A549 (cell line): ENCODE results near the gene HLA-DQB1. TPM values are rescaled to one million over a fixed set of nuclear protein-coding genes. Genes with fewer than 3 reads are reported as not detected.

Experiments used
- ATAC-seq, 2 experiments: fragments of 200-7000 bp in 1 of 2; fragments of >200 bp in 1 of 2; cut with Nextera tagmentation in 1 of 2; cut with Tn5 transposase in 1 of 2; 3 replicates each; pipeline versions ENCODE4 v1.8.0 to v1.9.1; 2018 to 2020; ENCODE audit warnings: mild to moderate bottlenecking in 1 of 2, moderate library complexity in 1 of 2
- CTCF ChIA-PET: fragments of 300-600 bp; sonication (Branson Sonifier 250); formaldehyde crosslinking; extraction: SDS; loops from one replicate; lab custom pipeline; 2021; ENCODE audit warnings: antibody characterized with exemption, inconsistent platforms; lab: Yijun Ruan, JAX
- POLR2A ChIA-PET: fragments of 350-600 bp; formaldehyde crosslinking; extraction: SDS; loops from one replicate; lab custom pipeline; 2021; ENCODE audit warnings: antibody characterized with exemption, inconsistent platforms; lab: Yijun Ruan, JAX
- DNase-seq, 2 experiments: peaks; one replicate each; pipeline versions ENCODE4 v3.0.0 to v3.0.0-alpha.2; 2011 to 2016; ENCODE audit warnings: low read depth in 1 of 2, low spot score in 1 of 2
- FAIRE-seq: peaks from 2 replicates; lab custom pipeline; 2011; peaks lifted over from hg19 to GRCh38; lab: Jason Lieb, UNC
- H3K27ac ChIP-seq, 2 experiments: fragments of >200 bp; sonication (Bioruptor Twin); formaldehyde crosslinking; 3 replicates each; pipeline ENCODE4 v1.5.1; 2016 to 2017
- H3K4me1 ChIP-seq: fragments of >200 bp; sonication (Bioruptor Twin); formaldehyde crosslinking; 3 replicates; pipeline ENCODE4 v1.6.1; 2016
- H3K4me2 ChIP-seq: fragments of >200 bp; sonication (Bioruptor Twin); formaldehyde crosslinking; 3 replicates; pipeline ENCODE4 v1.6.1; 2016
- H3K4me3 ChIP-seq: fragments of >200 bp; sonication (Bioruptor Twin); formaldehyde crosslinking; 3 replicates; pipeline ENCODE4 v1.5.1; 2016
- H3K9me3 ChIP-seq: fragments of >200 bp; sonication (Bioruptor Twin); formaldehyde crosslinking; 3 replicates; pipeline ENCODE4 v1.6.1; 2016
- ATOH8 ChIP-seq: fragments of 250-450 bp; sonication (Bioruptor Pico); IDR thresholded peaks from 2 replicates; pipeline ENCODE4 v1.5.0; 2020; ENCODE audit warnings: low read depth, mild to moderate bottlenecking, moderate library complexity
- BHLHE40 ChIP-seq: IDR thresholded peaks from 2 replicates; pipeline ENCODE4 v1.6.1; 2012; ENCODE audit warnings: low read depth, low read length, inconsistent platforms
- CBX8 ChIP-seq: fragments of 200-600 bp; sonication (generic); IDR thresholded peaks from 2 replicates; pipeline ENCODE4 v1.6.1; 2016
- CEBPB ChIP-seq, 2 experiments: fragments of >200 bp in 1 of 2; sonication (Bioruptor Twin) in 1 of 2; formaldehyde crosslinking in 1 of 2; IDR thresholded peaks; 2 replicates each; pipeline ENCODE4 v1.6.1; 2012 to 2016
- CTCF ChIP-seq: fragments of >200 bp; sonication (Bioruptor Twin); formaldehyde crosslinking; IDR thresholded peaks from 3 replicates; pipeline ENCODE4 v1.5.1; 2016
- EHMT2 ChIP-seq: fragments of 200-600 bp; sonication (generic); IDR thresholded peaks from 2 replicates; pipeline ENCODE4 v1.6.1; 2016; ENCODE audit warnings: antibody characterized with exemption, low read depth, mild to moderate bottlenecking, moderate library complexity
- FOSL2 ChIP-seq, 2 experiments: fragments of 450-650 bp in 1 of 2; fragments of >200 bp in 1 of 2; sonication (Bioruptor Twin) in 1 of 2; formaldehyde crosslinking; IDR thresholded peaks; 2 replicates each; pipeline versions ENCODE4 v1.5.0 to v1.6.1; 2016 to 2020; ENCODE audit warnings: mild to moderate bottlenecking in 1 of 2, moderate library complexity in 1 of 2
- HES2 ChIP-seq: fragments of >200 bp; sonication (Bioruptor Twin); formaldehyde crosslinking; IDR thresholded peaks from 2 replicates; pipeline ENCODE4 v1.6.1; 2016
- HEYL ChIP-seq: fragments of 250-450 bp; sonication (Bioruptor Pico); IDR thresholded peaks from 2 replicates; pipeline ENCODE4 v1.8.0; 2021; ENCODE audit warnings: mild to moderate bottlenecking, moderate library complexity
- HOXA7 ChIP-seq: fragments of 250-450 bp; sonication (Bioruptor Pico); IDR thresholded peaks from 2 replicates; pipeline ENCODE4 v1.5.0; 2020; ENCODE audit warnings: mild to moderate bottlenecking, moderate library complexity
- HOXB13 ChIP-seq: fragments of 250-450 bp; sonication (Bioruptor Pico); IDR thresholded peaks from 2 replicates; pipeline ENCODE4 v1.5.0; 2020; ENCODE audit warnings: low read depth, mild to moderate bottlenecking, moderate library complexity
- HOXB5 ChIP-seq: fragments of 250-450 bp; sonication (Bioruptor Pico); IDR thresholded peaks from 2 replicates; pipeline ENCODE4 v1.5.0; 2020; ENCODE audit warnings: mild to moderate bottlenecking, moderate library complexity
- JUNB ChIP-seq: fragments of >200 bp; sonication (Bioruptor Twin); formaldehyde crosslinking; IDR thresholded peaks from 2 replicates; pipeline ENCODE4 v1.6.1; 2016
- KDM1A ChIP-seq: fragments of 200-600 bp; sonication (generic); IDR thresholded peaks from 2 replicates; pipeline ENCODE4 v1.6.1; 2016; ENCODE audit warnings: low read depth, mild to moderate bottlenecking
- MAFK ChIP-seq: fragments of 450-650 bp; IDR thresholded peaks from 2 replicates; pipeline ENCODE4 v1.6.1; 2014; ENCODE audit not compliant: partially characterized antibody
- MAX ChIP-seq: IDR thresholded peaks from 2 replicates; pipeline ENCODE4 v1.6.1; 2012
- MAZ ChIP-seq: fragments of 150-350 bp; IDR thresholded peaks from 2 replicates; pipeline ENCODE4 v1.6.1; 2014; ENCODE audit warnings: antibody characterized with exemption, low read depth, low read length, borderline replicate concordance
- MYC ChIP-seq: IDR thresholded peaks from 2 replicates; pipeline ENCODE4 v1.6.1; 2012; ENCODE audit warnings: mild to moderate bottlenecking, inconsistent platforms, low read length, improper control_type of control experiment, borderline replicate concordance
- NR3C1 ChIP-seq: fragments of >200 bp; sonication (Bioruptor Twin); formaldehyde crosslinking; IDR thresholded peaks from 3 replicates; pipeline ENCODE4 v1.6.1; 2017
- RNF2 ChIP-seq: fragments of 200-600 bp; sonication (generic); IDR thresholded peaks from 2 replicates; pipeline ENCODE4 v1.6.1; 2016; ENCODE audit warnings: low read depth, mild to moderate bottlenecking, antibody characterized with exemption, moderate library complexity, borderline replicate concordance
- SREBF2 ChIP-seq: fragments of 450-650 bp; IDR thresholded peaks from 2 replicates; pipeline ENCODE4 v1.6.1; 2014; ENCODE audit warnings: mild to moderate bottlenecking, moderate library complexity
- TFCP2L1 ChIP-seq: fragments of 250-450 bp; sonication (Bioruptor Pico); IDR thresholded peaks from 2 replicates; pipeline ENCODE4 v1.5.0; 2021; ENCODE audit warnings: mild to moderate bottlenecking
- TP53 ChIP-seq: fragments of 250-450 bp; sonication (Bioruptor Pico); IDR thresholded peaks from 2 replicates; pipeline ENCODE4 v1.5.0; 2021; ENCODE audit warnings: mild to moderate bottlenecking, moderate library complexity
- ZSCAN20 ChIP-seq: fragments of 250-450 bp; sonication (Bioruptor Pico); IDR thresholded peaks from 2 replicates; pipeline ENCODE4 v1.8.0; 2022; ENCODE audit warnings: mild to moderate bottlenecking, moderate library complexity
- WGBS: methylation state at CpG from one replicate; pipeline ENCODE4 v1.1.6; 2017; ENCODE audit errors: missing lambda C conversion rate; 5-methylcytosine and 5-hydroxymethylcytosine counted together
- polyA plus RNA-seq, 4 experiments: library from polyadenylated mRNA; depleted of rRNA in 3 of 4; stranded (reverse); fragments of >200 nt; fragmentation: RNase III in 1 of 4; extraction: RNeasy Plus Mini Kit Qiagen cat#74134 plus additional on column Dnase treatment in 1 of 4; gene quantifications; 2 replicates in 3 of 4; 3 replicates in 1 of 4; pipeline ENCODE4 v1.2.3, GENCODE V29; 2011 to 2017

The HLA-DQB1 gene
- polyA plus RNA-seq, 2 of the 4 experiments (the other 2 are of a cell fraction) = not detected

GRCh38 chr6:32623693-32624092, 42.8 kb downstream of the HLA-DQB1 start:
- TF ChIP-seq SREBF2 = no peak
- TF ChIP-seq MYC = no peak
- no peak for TF ChIP-seq HOXB13
- TF ChIP-seq RNF2 = no peak
- no peak for TF ChIP-seq HEYL (CRISPR knock-in tag)
- no peak for TF ChIP-seq CBX8
- no peak for TF ChIP-seq HOXA7 (CRISPR knock-in tag)
- no peak for TF ChIP-seq EHMT2
- TF ChIP-seq HES2 = no peak
- no peak for TF ChIP-seq BHLHE40
- TF ChIP-seq CEBPB (IDR thresholded peaks at IDR 0.05) = no peak
- no peak for TF ChIP-seq ATOH8 (CRISPR knock-in tag)
- TF ChIP-seq HOXB5 (CRISPR knock-in tag) = no peak
- TF ChIP-seq KDM1A = no peak
- no peak for TF ChIP-seq NR3C1
- no peak for TF ChIP-seq CTCF
- TF ChIP-seq MAX = no peak
- TF ChIP-seq MAFK = no peak
- no peak for TF ChIP-seq MAZ
- TF ChIP-seq FOSL2 (IDR thresholded peaks at IDR 0.05) = no peak
- no peak for TF ChIP-seq FOSL2 (CRISPR knock-in tag; IDR thresholded peaks at IDR 0.05)
- TF ChIP-seq, all 56 proteins: peak for 0
- H3K9me3 ChIP-seq = no peaks in the 10 kb centered on the region
- H3K4me3 ChIP-seq = no peak overlapping the region
- H3K4me2 ChIP-seq = no peak overlapping the region
- ATAC-seq (no peak), DNase-seq (no peak), FAIRE-seq (no peak)
- ChIA-PET CTCF (no interaction called here), POLR2A (no interaction called here)
- H3K27ac ChIP-seq = no peak overlapping the region
- H3K4me1 ChIP-seq = no peaks in the 10 kb centered on the region

- no peak for FAIRE-seq
- 0% methylated on average over 1 of the region's 1 CpG for WGBS
- Histone ChIP-seq H3K4me1 (no peaks in the 10 kb centered on the region), H3K27ac (no peak overlapping the region), H3K9me3 (no peaks in the 10 kb centered on the region), H3K4me2 (no peak overlapping the region), H3K4me3 (no peak overlapping the region)
- DNase-seq = no peak
- TF ChIP-seq MAZ (no peak), ZSCAN20 (no peak), HES2 (no peak), MAFK (no peak), FOSL2 (IDR thresholded peaks at IDR 0.05) (no peak), FOSL2 (CRISPR knock-in tag; IDR thresholded peaks at IDR 0.05) (no peak), HOXB13 (no peak), CEBPB (IDR thresholded peaks at IDR 0.05) (no peak), TFCP2L1 (CRISPR knock-in tag) (no peak), JUNB (no peak), TP53 (CRISPR knock-in tag) (no peak)
- ChIA-PET POLR2A (no interaction called here), CTCF (interaction anchor here (0.8 to 1.2 kb wide), 2 partner anchors 10 to 166 kb away, joined by 3 read pairs; no protein-coding TSS in a partner anchor)
- ATAC-seq = peak in 1 of 2 experiments; percentile 52; a peak in 3 of 6 replicates
Observed at GRCh38 chr6:32622545-32623401, 43.7 kb downstream of the HLA-DQB1 start.
